HG03025 (cell line): ENCODE results near the gene SPATC1L.

Source experiments
- ATAC-seq: cut with Tn5 transposase; IDR thresholded peaks from one replicate; pipeline ENCODE4 v1.9.1; 2021; ENCODE audit warnings: mild to moderate bottlenecking, moderate library complexity; ENCODE audit not compliant: unreplicated experiment, low FRiP score

Gene SPATC1L

DNA sequence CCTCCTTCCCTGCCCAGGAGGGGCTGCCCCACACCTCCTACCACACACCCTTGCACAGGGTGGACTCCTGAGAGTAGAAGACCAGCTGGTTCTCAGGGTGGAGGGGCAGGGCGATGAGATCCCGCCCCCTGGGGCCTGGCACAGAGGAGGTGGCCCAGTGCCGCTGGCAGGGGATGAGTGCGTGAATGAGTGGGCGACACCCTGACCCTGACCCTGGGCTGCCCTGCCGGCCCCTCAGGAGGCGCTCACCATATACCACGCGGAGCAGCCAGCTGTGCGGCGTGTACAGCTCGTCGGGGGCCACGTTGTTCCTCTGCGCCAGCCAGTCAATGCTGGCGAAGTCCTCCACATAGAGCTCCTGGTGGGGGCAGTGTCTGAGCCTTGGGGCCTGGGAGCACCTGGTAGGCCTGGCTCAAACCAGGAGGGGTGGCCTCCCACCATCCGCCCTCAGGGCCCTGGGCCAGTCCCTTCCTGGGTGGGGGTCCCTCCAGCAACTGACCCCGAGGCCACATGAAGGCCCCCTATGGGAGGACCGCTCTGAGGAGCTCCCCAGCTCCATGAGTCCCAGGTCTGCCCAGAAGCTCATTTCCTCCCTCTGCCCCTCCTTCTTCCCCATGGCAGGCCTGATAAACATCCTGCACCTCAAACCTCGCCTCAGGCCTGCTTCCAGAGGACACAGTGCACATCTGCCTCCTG lies 31.3 kb upstream of the SPATC1L start:
- no peak for ATAC-seq

DNA sequence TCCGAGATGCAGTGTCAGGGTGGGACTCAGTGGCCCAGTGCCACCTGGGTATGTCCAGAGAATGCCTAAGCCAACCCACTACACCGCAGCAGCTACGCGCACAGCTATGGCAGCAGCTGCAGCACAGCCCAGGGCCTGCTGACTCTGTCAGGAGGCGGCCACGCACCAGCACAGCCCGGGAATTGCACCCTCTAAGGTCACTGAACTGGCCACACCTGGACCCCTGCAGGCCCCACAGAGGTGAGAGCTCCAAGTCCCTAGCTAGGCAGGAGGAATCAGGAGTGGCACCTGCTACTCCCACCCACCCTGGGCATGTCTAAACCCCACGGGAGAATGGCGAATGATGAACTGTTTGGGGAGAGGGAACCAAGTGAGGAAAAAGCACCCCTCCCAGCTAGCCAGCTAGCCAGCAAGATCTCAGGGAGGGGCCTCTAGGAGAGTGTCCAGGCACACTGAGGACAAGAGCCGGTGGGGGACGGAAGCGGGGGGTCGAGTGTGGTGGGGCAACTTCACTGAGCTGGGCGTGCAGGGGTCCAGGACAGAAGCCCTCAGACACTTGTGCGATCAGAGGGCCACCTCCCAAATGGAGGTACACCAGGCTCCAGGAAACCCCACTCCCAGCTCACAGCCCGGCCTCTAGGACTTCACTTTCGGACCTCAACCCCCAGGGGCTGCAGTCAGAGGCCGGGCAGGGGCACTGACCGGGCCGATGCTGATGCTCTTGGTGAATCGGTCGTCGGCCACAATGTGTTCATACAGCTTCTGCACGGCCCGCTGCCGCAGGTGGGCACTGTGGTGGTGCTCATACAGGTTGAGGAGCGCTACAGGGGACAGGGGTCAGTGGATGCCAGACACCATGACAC lies 30.4 kb upstream of the SPATC1L start:
- ATAC-seq: no peak

DNA sequence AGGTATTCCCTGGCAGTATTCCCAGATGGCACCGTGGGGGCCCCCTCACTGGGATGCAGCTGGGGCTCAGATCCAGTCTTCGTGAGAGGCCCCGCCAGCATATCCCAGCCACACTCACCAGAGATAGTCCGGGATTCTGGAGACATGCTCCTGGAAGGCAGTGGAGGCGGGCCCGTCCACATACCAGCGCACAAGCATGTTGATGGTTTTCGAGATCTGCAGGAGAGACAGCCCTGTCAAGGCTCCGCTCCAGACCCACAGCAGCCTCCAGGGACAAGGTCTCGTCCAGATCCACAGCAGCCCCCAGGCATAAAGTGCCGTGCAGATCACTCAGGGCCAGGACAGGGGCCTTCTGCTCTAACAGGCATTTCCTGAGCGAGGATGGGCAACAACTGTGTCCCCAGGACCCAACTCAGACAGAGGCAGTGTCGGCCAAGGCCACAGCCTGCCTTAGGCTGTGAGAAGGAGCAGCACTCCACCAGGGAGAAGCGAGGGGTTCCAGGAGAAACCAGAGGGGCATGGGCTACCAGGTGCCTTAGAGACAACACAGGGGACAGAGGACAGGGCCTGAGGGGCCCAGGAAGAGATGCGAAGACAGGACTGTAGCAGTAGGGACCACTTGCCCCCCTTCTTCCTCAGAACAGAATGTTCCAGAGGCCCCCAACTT lies 29.5 kb upstream of the SPATC1L start:
- no peak for ATAC-seq

DNA sequence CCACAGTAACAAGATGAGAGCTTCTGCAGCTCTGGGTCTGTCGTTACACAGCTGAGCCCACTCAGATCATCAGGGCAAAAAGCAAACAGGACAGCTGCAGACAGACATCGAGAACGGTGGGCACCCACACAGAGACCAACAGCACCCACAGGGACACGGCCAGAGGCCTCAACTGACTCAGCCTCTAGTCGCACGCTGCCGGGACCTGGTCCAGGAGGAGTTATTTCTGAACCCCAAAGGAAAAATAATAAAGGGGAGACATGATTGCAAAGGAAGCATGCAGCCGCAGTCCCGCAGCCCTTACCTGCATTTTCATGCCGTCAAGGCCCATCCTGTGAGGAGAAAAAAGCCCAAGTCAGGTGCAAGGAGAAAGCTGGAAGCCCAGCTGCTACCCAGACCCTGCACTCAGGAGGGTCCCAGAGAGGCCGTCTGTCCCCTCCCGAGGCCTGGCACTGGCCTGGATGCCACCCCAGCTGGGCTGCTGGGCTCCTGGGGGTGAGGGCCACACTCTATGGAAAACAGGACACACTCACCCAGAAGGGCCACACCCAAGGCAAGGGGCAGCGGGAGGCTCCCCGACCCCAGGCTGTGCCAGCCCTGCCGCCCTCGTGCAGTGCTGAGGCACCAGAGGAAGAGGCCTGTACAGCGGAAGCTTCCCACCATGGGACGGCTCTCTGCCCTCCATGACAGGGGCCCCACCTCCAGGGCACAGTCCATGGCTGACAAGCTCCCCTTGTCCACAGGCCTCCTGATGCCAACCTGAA lies 28.6 kb upstream of the SPATC1L start:
- ATAC-seq: no peak

DNA sequence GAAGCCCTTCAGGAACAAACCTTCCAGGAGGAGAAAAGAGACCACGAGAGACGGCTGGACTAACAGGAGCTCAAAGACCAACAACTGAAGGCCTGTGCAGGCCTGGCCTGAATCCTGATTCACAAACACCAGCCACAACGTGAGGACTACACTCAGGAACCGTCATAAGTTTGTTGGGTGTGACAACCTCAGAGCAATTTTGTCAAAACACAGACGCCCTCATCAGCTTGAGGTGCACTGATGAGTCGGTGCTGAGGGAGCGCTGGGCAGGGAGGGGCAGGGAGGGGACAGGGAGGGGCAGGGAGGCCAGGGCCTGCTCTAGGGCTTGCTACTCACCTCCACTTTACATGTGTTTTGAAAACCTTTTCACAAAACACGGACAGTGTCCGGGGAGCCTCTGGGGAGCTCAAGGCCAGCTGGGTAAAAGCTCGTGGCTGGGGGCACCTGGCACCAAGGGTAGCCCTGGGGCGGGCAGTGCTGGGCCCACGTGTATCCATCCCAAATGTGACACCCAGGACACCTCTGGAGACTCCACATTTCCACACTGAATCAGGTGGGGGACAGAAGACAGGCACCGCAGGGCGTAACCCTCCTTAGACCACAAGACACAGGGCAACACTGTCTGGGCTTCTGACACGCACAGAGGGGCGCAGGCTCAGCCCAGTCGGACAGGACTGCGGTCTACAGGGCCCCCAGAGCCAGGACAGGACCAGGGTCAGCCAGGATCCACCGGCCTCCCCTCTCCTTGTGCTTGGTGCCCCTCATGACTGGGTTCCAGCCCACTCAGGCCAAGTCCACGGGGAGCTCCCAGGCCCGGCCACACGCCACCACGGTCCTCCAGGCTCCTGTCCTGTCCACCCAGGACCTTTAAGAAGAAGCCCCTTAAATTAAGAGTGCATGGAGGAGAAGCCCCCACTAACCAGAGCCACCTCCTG lies 27.8 kb upstream of the SPATC1L start:
- no peak for ATAC-seq

DNA sequence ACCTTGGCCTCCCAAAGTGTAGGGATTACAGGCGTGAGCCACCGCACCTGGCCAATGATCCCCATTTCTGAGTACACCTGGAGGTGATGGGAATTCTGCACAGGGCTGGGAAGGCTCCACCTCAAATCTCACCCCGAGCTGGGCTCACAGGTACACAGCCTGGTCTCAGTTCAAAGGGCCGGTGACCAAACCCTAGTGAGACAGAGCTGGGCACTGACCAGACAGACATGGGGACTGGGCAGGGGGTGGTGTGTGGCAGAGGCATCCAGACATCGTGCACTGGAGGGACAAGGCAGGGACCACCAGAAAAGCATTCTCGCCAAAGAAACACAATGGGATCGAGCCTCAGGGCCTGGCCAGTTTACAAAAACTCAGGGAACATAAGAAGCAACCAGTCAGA lies 27.1 kb upstream of the SPATC1L start:
- no peak for ATAC-seq

DNA sequence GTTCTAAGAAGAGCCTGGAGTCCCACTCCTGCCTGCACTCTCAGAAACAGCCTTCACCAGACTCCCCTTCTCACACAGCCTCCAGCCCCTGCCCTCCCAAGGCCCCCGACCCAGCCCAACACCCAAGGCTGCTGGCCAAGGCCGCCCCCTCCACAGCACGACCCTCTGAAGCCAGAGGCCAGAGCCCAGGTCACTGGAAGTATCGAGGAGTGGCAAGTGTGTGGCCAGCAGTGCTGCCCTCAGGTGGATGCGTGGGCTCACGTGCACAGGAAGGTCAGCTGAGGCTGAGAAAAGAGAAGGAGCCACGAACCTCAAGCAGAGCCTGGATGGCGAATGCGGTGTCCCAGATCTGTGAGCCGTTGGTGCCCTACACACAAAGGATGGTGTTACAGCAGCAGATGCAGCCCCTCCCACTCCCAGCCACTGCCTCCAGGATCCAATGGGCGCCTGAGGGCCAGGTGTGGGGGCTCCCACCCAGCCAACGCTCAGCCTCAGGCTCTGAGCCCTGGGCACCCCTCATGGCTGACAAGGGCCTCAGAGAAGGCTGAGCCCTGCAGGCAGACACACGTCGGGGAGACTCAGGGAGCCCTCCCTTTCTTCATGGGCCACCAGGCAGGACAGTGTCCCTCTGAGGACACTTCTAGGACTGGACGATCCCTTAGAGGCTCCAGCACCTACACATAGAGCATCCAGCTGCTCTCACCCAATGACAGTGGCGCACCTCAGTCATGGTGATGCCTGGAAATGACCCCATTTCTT lies 26.3 kb upstream of the SPATC1L start:
- ATAC-seq: no peak

DNA sequence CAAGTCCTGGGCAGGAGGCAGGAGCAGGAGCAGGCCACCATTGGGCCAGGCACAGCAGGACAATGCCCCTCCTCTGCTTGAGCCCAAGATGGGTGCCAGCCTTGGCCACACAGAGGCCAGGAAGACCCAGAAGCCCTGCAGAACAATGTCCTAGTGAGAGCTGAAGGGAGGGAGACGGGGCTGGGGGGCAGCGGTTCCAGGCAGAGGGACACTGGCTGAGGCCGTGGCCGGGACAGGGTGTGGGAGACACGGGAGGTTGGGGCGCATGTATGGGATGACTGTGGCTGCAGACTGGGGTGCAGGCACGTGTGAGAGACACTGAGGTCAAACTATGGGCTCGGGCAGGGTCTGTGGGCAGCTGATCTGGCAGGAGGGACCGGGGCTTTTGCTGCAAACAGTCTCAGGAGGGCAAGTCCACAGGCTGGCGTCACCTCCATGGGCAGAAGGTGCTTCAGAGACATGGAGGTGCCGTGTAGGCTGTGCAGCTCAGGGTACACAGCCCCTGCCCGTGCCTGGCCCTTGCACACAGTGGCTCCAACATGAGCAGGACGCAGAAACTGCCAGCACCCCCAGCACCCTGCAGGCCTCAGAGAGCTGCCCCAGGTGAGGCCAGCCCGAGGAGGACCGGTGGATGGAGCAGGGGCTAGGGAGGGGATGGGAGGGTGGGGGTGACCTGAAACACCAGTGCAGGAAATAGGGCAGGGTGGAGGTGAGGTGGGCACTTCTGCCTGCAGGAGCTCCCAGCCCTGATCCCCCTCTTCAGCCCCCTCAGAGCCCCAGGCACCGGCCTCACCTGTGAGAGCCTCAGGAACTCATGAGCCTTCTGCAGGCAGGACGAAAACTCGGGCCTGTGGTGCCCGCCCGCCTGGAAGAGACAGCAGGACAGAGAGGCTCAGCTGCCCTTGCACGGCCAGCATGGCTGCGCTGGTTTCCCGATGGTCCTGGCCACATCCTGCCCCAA lies 24.8 kb upstream of the SPATC1L start:
- ATAC-seq: no peak

DNA sequence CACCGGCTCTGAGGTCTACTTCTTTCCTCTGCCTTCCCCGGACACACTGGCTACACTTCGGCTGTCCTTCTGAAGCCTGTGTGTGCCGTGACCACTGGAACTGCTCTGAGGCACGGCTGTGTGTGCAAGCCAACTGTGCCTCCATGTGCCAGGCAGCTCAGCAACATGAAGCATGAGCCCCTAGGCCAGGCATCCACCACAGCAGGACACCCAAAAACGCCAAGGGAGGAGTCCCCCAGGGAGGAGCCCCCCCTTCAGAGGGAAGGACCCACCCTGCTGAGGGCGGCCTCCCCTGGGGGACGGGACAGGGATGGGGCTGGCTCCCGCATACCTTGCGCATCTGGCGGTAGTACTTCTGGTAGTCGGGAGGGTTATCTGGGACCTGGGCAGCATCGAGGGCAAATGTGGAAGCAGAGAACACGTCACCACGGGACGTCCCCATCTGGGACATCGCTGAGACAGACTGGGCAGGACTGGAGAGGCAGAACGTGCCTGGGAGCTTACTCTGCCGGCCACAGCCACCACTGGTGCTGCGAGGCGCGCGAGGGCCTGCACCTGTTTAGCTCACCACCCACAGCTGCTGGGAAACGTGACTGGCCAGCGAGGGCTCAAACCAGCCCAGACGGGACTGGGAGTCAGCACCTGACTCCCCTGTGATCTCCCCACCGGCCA lies 23.8 kb upstream of the SPATC1L start:
- no peak for ATAC-seq

DNA sequence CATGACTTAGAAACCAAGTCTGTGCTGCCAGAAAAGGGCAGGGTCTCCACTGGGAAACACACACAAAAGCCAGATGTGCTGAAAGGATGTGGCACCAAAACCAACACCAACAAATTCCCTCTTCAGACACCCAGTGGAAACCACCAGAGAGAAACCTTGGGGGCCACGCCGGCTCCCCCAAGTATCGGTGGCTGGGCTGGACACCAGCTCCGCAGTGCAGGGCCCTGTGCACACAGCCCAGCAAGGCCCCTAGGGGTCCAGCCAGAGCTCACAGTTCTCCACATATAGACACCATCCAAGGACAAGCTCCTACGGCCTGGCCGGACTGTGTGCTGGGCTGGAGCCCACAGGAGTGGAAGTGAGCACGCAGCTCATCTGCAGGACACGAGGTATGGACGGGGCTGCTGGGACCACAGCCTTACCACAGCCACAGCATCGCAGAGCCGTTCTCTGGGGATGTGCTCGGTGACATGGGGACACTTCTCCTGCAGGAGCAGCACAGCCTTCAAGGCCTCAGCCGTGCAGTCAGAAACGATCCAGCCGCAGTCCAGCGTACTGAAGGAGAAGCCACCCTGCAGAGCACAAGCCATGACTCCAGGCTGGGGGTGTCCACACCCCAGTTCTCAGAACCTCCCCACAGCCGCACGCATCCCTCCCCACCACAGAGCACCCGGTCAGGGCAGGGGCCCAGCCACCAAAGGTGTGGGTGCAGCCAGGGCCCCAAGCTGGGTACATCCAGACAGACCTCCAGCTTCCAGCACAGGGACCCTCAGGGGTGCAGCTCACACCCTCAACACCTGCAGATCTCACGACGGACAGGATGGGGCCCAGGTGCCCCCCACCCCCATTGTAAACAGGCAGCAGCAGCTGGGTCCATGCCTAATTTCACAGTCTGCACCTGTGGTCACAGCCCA lies 23.0 kb upstream of the SPATC1L start:
- ATAC-seq: no peak

DNA sequence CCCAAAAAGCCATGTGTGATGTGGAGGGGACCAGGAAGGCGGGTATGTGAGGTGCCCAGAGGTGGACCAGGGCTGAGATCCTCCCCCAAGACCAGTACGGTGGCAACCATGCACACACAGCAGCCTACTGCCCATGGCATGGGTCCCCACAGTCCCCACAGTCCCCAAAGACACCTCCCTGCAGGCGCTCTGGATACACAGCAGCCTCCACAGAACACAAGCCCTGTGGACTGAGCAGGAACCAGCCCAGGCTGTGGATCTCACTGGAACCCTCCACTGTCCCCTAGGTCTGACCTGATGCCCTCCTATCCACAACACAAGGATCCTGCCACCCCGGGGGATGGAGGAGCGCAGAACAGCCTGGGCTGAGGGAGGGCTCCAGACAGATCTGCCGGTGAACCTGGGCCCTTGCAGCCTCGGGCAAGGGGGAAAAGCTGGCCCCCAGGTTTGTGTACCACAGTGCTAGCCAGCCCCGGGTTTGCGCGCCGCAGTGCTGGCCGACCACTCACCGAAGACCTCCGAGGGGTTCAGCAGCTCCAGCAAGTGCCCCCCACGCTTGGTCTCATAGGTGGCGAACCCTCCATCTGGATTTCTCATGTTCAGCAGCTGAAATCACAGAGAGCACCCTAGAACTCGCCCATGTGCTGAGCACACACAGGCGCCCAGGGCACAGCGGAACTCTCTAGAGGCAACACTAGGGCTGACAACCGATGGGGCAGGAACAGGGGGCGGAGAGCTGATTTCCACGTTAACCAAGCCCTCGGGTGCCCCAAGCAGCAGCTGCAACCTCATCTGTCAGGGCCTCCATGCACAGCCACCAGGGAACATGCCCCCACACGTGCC lies 22.1 kb upstream of the SPATC1L start:
- no peak for ATAC-seq

DNA sequence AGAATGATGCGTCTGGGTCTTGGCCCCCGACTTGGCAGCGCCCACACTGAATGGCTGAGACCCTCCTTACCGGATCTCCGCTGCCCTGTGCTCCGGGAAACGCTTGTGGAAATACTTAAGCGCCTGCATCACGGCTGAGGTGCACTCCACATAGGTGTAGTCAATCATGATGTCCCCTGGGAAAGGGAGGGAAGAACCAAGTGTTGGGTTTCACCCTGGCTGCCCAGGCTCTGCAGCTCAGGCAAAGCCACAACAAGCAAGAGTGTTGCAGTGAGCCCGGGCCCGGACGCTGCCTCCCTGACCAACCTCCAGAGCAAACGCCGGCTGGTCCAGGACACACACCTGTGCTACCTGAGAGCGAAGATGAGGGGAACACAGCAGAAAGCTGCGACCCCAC lies 21.5 kb upstream of the SPATC1L start:
- ATAC-seq: no peak

DNA sequence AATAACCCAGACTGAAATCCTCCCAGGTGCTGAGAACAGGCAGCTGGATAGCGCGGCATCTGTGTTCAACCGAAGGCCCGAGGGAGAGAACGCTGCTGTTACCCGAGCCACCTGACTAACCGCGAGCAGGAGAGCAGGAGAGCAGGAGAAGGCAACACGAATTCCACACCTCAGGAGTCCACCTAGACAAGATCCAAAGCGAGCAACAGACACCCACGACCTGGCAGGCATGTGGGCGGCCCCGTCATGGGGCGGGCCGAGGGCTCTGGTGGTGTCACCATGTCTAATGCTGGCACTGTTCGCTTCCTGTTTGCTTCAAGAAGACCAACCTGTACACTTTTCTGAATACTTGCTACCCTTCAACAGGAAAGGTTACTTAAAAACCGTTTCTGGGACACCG lies 20.9 kb upstream of the SPATC1L start:
- ATAC-seq: no peak

DNA sequence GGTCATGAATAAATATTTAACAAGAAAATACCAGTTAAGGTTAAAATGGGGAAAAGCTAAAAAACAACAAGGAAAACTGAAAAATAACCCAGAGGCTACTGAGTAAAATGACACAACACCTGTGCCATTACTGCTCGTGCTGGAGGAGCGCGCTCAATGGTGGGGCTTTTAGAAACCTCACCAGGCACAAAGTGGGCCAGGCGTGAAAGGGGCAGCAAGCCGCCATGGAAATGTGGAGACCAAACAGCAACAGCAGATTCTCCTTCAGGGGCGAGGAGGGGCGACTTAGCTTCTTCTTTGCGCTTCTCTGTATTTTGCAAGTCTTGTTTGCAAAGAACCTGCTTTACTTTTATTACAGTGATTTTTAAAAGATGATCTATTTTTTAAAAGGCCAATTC lies 18.9 kb upstream of the SPATC1L start:
- no peak for ATAC-seq

DNA sequence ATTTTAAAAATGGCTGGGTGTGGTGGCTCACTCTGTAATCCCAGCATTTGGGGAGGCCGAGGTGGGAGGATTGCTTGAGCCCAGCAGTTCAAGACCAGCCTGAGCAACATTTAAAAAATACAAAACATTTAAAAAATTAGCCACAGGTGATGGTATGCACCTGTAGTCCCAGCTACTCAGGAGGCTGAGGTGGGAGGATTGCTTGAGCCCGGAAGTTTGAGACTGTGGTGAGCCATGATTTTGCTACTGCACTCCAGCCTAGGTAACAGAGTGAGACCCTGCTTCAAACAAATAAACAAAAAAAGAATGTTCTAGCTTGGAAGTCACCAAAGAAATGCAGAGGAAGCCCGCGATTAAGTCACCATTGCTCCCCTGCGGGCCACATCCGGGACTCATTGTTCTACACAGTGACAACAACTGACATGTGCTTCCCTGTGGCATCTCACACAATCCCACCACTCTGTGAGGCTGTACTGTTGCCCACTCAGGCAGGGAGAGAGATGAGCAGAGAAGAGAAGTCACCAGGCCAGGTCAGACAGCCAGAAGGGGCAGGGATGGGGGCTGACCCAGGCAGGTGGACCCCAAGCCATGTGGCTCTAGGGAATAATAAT lies 18.4 kb upstream of the SPATC1L start:
- ATAC-seq: no peak
